AG10803 (cell line): Measurements from ENCODE around the gene C1orf210.

Experiments
- DNase-seq: peaks from one replicate; pipeline ENCODE4 v3.0.0; 2010; ENCODE audit warnings: low read depth
- H3K4me3 ChIP-seq: 2 replicates; pipeline ENCODE4 v1.5.1; 2011; ENCODE audit warnings: mild to moderate bottlenecking, low read length, control low read depth
- TF ChIP-seq, protein P1 (sequence below): conservative IDR thresholded peaks from 2 replicates; pipeline ENCODE4 v1.5.1; 2011; ENCODE audit warnings: mild to moderate bottlenecking, low read length, control low read depth, inconsistent platforms

C1orf210 gene

DNA sequence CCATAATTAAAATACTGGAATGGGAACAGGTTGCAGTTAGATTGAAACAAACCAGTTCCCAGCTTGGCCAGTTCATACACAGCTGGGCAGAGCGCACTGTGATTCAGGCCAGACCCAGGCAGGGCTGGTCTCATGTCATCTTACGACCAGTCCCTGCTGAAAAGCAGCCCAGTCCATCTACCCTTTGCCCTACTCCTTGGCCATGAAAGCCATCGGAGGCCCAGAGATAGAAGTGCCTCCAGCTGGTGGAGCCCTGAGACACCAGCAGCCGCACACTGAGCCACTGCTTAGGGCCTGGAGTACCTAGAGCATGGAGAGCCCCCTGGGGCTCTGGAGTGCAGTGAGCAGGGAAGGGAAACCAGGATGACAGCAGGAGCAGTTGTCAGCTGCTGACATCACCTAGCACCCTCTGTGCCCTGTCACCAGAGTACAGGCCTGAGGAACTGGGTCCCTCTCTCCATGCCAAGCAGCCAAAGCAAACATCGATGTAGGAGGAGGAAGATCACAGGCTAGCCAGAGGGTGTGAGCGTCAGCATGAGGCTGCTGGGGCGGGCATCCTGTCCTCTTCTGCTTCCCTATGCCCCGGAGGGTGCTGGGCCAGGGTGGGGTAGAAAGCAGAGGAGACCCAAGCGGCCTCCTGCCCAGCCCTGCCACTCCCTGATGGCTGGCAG, 49.8 kb downstream of the C1orf210 start:
- H3K4me3 ChIP-seq: no peak overlapping the region
- no peak for DNase-seq
- TF ChIP-seq, protein P1, sequence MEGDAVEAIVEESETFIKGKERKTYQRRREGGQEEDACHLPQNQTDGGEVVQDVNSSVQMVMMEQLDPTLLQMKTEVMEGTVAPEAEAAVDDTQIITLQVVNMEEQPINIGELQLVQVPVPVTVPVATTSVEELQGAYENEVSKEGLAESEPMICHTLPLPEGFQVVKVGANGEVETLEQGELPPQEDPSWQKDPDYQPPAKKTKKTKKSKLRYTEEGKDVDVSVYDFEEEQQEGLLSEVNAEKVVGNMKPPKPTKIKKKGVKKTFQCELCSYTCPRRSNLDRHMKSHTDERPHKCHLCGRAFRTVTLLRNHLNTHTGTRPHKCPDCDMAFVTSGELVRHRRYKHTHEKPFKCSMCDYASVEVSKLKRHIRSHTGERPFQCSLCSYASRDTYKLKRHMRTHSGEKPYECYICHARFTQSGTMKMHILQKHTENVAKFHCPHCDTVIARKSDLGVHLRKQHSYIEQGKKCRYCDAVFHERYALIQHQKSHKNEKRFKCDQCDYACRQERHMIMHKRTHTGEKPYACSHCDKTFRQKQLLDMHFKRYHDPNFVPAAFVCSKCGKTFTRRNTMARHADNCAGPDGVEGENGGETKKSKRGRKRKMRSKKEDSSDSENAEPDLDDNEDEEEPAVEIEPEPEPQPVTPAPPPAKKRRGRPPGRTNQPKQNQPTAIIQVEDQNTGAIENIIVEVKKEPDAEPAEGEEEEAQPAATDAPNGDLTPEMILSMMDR: no peak

DNA sequence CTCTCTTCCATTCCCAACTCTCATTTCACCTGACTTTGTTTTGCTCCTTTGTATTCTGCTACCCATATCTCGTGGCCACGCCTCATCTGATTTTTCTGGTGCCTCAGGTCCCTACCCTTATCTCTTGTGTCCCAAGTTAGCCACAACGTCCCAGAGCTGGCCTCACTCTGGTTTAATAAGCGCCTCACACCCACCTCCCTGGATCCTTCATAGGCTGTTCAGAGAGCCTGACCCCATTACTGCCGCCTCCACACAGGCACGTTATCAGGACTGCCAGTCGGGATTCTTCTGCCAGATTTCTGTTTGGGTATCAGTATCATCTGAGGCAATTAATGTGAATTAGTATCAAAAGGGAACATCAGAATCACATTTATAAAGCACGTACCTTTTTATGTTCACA, 50.3 kb downstream of the C1orf210 start:
- no peak overlapping the region for H3K4me3 ChIP-seq
- no peak for DNase-seq
- TF ChIP-seq, protein P1: no peak

DNA sequence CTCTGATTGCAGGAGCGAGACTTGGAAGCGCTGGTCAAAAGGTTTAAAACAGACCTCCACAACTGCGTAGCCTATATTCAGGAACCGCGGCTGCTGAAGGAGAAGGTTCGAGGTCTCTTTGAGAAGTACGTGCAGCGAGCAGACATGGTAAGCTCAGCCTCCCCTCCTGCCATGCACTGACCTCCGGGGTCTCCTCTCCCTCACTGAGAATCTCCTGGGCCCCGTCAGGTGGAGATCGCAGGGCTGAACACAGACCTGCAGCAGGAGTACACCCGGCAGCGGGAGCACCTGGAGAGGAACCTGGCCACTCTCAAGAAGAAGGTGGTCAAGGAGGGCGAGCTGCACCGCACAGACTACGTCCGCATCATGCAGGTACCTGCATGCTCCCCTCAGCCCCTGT, 51.1 kb downstream of the C1orf210 start:
- TF ChIP-seq, protein P1: no peak
- no peak overlapping the region for H3K4me3 ChIP-seq
- DNase-seq: no peak

DNA sequence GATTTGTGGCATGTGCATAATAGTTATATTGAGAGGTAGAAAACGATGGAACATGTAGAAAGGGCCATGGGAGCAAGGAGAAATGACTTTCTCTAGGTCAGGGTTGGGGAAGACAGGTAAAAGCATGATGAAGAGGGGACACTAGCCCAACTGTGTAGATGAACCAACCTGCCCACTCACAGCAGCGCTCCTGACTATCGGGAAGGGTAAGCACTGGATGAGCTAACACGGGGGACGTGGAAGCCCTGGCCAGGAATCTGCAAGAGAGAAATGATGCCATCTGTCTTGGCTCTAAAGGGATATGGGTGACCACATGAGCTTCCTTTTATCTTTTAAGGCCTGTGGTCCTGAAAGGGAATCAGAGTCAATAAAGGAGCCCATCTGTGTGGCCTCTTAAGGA, 51.8 kb downstream of the C1orf210 start:
- TF ChIP-seq, protein P1: no peak
- no peak for DNase-seq
- no peak overlapping the region for H3K4me3 ChIP-seq

DNA sequence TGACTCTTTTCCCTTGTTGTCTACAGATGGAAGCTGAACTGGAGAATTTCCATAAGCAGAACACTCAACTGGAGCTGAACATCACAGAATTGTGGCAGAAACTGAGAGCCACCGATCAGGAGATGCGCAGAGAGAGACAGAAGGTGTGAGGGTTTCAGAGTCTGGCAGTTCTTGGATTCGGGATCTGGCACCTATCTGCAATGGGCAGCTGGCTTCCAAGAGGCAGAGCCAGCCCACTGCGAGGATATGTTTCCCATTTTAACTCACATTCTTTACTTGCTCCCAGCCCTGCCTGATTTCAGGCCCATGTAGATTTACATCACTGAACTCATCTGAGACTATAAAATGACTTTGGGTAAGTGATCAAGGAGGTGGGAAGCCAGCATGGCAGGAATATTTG, 52.9 kb downstream of the C1orf210 start:
- TF ChIP-seq, protein P1: no peak
- H3K4me3 ChIP-seq: no peak overlapping the region
- DNase-seq: peak; percentile 26

DNA sequence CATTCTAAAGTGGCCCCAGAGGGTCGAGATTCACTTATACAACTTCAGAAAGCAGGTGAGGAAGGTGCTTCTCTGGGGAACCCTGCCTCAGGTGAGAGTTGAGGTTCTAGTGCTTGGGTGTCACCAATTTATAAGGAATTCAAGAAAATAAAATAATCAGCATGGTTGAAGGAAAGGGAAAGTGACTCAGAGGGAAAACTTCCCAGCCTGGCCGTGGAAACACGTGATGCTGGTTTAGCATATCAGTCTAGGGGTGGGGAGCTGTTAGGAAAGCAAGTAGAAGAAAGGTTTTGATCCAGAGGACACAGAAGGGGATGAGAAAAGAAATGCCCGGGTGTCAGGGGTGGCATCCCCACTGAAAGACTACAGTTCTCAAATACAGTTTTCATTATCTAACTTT, 53.3 kb downstream of the C1orf210 start:
- DNase-seq: peak; percentile 64
- no peak overlapping the region for H3K4me3 ChIP-seq
- TF ChIP-seq, protein P1: no peak
